ENCODE measurements around the gene CELSR2. TPM values are rescaled to one million over a fixed set of nuclear protein-coding genes. Genes with fewer than 3 reads are reported as not detected.
A peak's percentile ranks its signal among the peaks of the same experiment; 100 is the strongest.

CELSR2 gene
- total and polyA plus RNA-seq, 12 donors: 0.93 to 10.6 (median 6.2) TPM

- H3K27ac ChIP-seq: no peak overlapping the region
- H3K36me3 ChIP-seq: no peaks in the 10 kb centered on the region
- 59 to 66% methylated on average over 9 of the region's 9 CpGs for WGBS, 2 donors
- H3K4me3 ChIP-seq: no peak overlapping the region
- no peaks in the 10 kb centered on the region for H3K27me3 ChIP-seq
- intact Hi-C loops (cut with DNase I): loop anchor here in 6 of 10 donors (2.0 to 10.0 kb wide), 4 partner anchors 123 to 256 kb away; no protein-coding TSS in a partner anchor
- no peak for TF ChIP-seq CTCF (IDR thresholded peaks at IDR 0.05)
- ATAC-seq (no peak), DNase-seq (no peak)
- H3K4me1 ChIP-seq: peaks cover 0 to 11% (median 0%) of the 10 kb centered on the region in 9 donors
- H3K9me3 ChIP-seq: no peaks in the 10 kb centered on the region
Measured at GRCh38 chr1:109275706-109276345, 26.5 kb downstream of the CELSR2 start.

GRCh38 chr1:109277434-109278204 lies 28.3 kb downstream of the CELSR2 start:
- Histone ChIP-seq H3K4me3 (no peak overlapping the region), H3K27ac (no peak overlapping the region), H3K27me3 (no peaks in the 10 kb centered on the region), H3K4me1 (peaks cover 0 to 29% (median 7%) of the 10 kb centered on the region in 9 donors), H3K36me3 (no peaks in the 10 kb centered on the region), H3K9me3 (no peaks in the 10 kb centered on the region)
- peak; percentile 86 to 96 (median 89) for TF ChIP-seq CTCF (IDR thresholded peaks at IDR 0.05)
- WGBS, 2 donors: 69 to 76% methylated on average over 7 of the region's 7 CpGs
- peak; percentile 65 to 84 (median 78) for ATAC-seq
- peak; percentile 78 to 81 for DNase-seq
- intact Hi-C loops (cut with DNase I): loop anchor here in 8 of 10 donors (1.0 to 10.0 kb wide), 5 partner anchors 121 to 255 kb away; no protein-coding TSS in a partner anchor

GRCh38 chr1:109279615-109280278 lies 30.4 kb downstream of the CELSR2 start:
- Histone ChIP-seq H3K4me1 (peaks cover 6 to 39% (median 10%) of the 10 kb centered on the region in 9 donors), H3K27me3 (no peaks in the 10 kb centered on the region), H3K36me3 (no peaks in the 10 kb centered on the region), H3K27ac (no peak overlapping the region), H3K9me3 (no peaks in the 10 kb centered on the region), H3K4me3 (no peak overlapping the region)
- 83 to 85% methylated on average over 5 of the region's 5 CpGs for WGBS, 2 donors
- intact Hi-C loops (cut with DNase I): loop anchor here in 7 of 10 donors (2.0 to 10.0 kb wide), 5 partner anchors 115 to 253 kb away; no protein-coding TSS in a partner anchor
- ATAC-seq (no peak), DNase-seq (no peak)
- TF ChIP-seq CTCF (IDR thresholded peaks at IDR 0.05): no peak

- intact Hi-C loops (cut with DNase I): loop anchor here in 3 of 10 donors (2.0 to 5.0 kb wide), 3 partner anchors 114 to 251 kb away; no protein-coding TSS in a partner anchor
- Histone ChIP-seq H3K4me1 (peaks cover 6 to 39% (median 10%) of the 10 kb centered on the region in 9 donors), H3K4me3 (no peak overlapping the region), H3K27ac (no peak overlapping the region), H3K36me3 (no peaks in the 10 kb centered on the region), H3K27me3 (no peaks in the 10 kb centered on the region), H3K9me3 (no peaks in the 10 kb centered on the region)
- 91 to 94% methylated on average over 12 of the region's 12 CpGs for WGBS, 2 donors
- DNase-seq: no peak
- ATAC-seq: no peak
- TF ChIP-seq CTCF (IDR thresholded peaks at IDR 0.05): no peak
Measured at GRCh38 chr1:109280862-109281261, 31.5 kb downstream of the CELSR2 start.
